ENCODE results near the gene PLEKHJ1. TPM values are rescaled to one million over a fixed set of nuclear protein-coding genes. Genes with fewer than 3 reads are reported as not detected.

PLEKHJ1 gene
- total RNA-seq, 4 donors from 2014 or later, result 36.1 to 78.0 (median 62.9) TPM

DNA sequence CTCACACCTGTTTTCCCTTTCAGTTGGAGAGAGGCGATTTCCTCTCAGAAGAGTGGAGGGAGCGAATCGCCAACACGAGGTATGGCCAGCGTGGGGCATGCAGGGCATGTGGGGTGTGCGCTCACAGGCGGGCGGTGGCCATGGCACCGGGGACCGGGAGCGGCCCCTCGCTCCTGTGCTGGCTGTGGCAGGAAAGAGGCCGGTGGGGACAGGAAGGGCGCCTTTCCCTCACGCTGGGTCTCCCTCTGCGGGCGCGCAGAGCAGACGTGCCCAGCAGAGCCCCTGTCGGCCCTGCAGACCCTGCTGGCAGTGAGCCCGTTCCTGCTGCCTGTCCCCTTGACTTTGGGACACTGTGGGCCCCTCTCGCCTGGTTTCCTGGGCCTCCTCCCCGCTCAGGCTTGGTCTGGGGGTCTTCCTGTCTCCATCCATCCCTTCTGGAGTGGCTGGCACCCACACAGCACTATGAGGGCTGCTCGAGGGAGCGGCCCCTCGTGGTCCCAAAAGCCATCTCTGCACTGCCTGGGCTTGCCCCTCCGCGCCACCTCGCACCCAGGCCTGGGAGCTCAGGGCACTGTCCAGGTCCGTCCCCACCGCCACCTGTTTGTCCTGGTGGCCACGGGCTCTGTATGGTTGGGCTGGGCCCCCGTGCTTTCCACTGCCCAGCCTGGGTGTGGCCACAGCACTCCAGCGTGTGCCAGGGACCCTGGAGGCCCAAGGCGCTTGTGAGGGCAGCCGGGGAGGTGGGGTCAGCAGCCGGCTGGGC lies 36.1 kb downstream of the PLEKHJ1 start:
- TF ChIP-seq POLR2AphosphoS5 (IDR thresholded peaks at IDR 0.05) (no peak), POLR2A (IDR thresholded peaks at IDR 0.05) (no peak), EP300 (IDR thresholded peaks at IDR 0.05) (no peak)
- TF ChIP-seq, protein P1, sequence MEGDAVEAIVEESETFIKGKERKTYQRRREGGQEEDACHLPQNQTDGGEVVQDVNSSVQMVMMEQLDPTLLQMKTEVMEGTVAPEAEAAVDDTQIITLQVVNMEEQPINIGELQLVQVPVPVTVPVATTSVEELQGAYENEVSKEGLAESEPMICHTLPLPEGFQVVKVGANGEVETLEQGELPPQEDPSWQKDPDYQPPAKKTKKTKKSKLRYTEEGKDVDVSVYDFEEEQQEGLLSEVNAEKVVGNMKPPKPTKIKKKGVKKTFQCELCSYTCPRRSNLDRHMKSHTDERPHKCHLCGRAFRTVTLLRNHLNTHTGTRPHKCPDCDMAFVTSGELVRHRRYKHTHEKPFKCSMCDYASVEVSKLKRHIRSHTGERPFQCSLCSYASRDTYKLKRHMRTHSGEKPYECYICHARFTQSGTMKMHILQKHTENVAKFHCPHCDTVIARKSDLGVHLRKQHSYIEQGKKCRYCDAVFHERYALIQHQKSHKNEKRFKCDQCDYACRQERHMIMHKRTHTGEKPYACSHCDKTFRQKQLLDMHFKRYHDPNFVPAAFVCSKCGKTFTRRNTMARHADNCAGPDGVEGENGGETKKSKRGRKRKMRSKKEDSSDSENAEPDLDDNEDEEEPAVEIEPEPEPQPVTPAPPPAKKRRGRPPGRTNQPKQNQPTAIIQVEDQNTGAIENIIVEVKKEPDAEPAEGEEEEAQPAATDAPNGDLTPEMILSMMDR (IDR thresholded peaks at IDR 0.05), result no peak
- WGBS, result 87% methylated on average over 23 of the region's 37 CpGs
- H3K36me3 ChIP-seq, result peaks cover 43% of the 10 kb centered on the region

DNA sequence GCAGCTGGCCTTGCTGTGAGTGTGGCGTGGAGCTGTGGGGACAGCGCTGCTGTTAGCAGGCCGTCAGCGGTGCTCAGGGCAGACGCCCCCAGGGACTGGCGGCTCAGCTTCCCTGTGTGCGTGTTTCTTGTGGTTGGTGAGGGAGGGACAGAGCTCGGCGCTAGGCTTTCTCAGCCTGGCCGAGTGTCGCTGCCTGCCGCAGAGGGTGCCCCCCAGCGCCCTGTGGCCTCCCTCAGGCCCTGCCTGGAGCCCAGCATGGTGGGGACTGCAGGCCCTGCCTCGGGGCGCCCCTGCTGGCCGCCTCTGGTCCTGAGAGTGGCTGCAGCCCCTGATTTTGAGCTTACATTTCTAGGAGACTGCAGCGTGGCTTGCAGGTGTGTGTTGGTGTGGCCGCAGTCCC lies 36.9 kb downstream of the PLEKHJ1 start:
- H3K36me3 ChIP-seq, result peaks cover 51% of the 10 kb centered on the region
- no peak for DNase-seq (ENCODE audit: low spot score in 2 of 2)
- H3K4me1 ChIP-seq, result peaks cover 24% of the 10 kb centered on the region
- no peaks in the 10 kb centered on the region for H3K9me3 ChIP-seq
- no peak overlapping the region for H3K27ac ChIP-seq
- H3K27me3 ChIP-seq, result no peaks in the 10 kb centered on the region
- no peak overlapping the region for H3K4me3 ChIP-seq
- TF ChIP-seq POLR2A (IDR thresholded peaks at IDR 0.05) (no peak), POLR2AphosphoS5 (IDR thresholded peaks at IDR 0.05) (no peak), EP300 (IDR thresholded peaks at IDR 0.05) (no peak)
- TF ChIP-seq, protein P1 (IDR thresholded peaks at IDR 0.05), result no peak
- 92% methylated on average over 9 of the region's 18 CpGs for WGBS

More for the DNA sequence above, 36.1 kb downstream of the PLEKHJ1 start:
- Histone ChIP-seq H3K4me1 (peaks cover 32% of the 10 kb centered on the region), H3K27ac (no peak overlapping the region), H3K4me3 (no peak overlapping the region), H3K9me3 (no peaks in the 10 kb centered on the region), H3K27me3 (no peaks in the 10 kb centered on the region)
- no peak for DNase-seq (ENCODE audit: low spot score in 2 of 2)

DNA sequence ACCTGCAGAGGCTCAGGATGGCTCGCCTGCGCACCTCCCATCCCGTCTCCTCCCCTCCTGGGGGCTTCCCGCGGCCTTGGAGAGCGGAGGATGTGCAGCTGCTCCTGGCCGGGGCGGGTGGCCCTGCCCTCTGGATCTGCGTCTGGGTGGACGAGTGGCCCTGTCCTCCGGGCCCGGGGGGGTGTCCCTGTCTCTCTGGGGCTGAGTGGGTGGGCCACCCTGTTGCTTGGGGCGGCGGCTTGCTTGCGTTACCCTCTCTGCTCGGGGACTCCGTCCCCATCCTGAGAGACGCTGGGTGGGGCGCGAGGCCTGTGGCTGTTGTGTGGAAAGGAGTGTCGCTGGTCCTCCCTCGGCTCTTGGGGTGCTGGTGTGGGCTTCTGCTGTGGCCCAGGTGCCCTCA lies 37.8 kb downstream of the PLEKHJ1 start:
- 88% methylated on average over 9 of the region's 22 CpGs for WGBS
- Histone ChIP-seq H3K4me1 (peaks cover 15% of the 10 kb centered on the region), H3K4me3 (no peak overlapping the region), H3K36me3 (peaks cover 60% of the 10 kb centered on the region), H3K9me3 (no peaks in the 10 kb centered on the region), H3K27me3 (no peaks in the 10 kb centered on the region), H3K27ac (no peak overlapping the region)
- TF ChIP-seq EP300 (IDR thresholded peaks at IDR 0.05), result no peak
- no peak for TF ChIP-seq POLR2AphosphoS5 (IDR thresholded peaks at IDR 0.05)
- TF ChIP-seq, protein P1 (IDR thresholded peaks at IDR 0.05), result no peak
- TF ChIP-seq POLR2A (IDR thresholded peaks at IDR 0.05), result no peak
- no peak for DNase-seq (ENCODE audit: low spot score in 2 of 2)

DNA sequence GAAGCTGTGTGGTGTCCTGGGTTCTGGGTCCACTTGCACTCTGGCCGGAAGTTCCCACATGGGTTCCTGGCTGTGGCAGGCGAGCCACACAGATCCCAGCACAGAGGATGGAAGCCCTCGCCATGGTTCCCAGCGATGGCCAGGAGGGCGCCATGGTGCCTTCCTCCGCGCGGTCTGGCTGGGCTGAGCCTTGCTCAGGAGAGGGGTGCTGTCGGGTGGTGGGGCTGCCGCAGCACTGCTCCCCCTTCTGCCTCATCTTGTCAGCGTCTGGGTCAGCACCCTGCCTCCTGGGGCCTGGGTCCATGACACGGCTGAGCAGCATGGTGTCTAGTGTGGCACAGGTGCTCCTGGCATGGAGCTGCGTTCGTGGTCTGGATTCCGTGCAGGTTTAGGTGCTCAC lies 38.9 kb downstream of the PLEKHJ1 start:
- Histone ChIP-seq H3K27ac (no peak overlapping the region), H3K4me3 (no peak overlapping the region), H3K9me3 (no peaks in the 10 kb centered on the region), H3K27me3 (no peaks in the 10 kb centered on the region), H3K4me1 (peaks cover 5% of the 10 kb centered on the region), H3K36me3 (peaks cover 59% of the 10 kb centered on the region)
- no peak for TF ChIP-seq POLR2AphosphoS5 (IDR thresholded peaks at IDR 0.05)
- no peak for TF ChIP-seq POLR2A (IDR thresholded peaks at IDR 0.05)
- no peak for TF ChIP-seq EP300 (IDR thresholded peaks at IDR 0.05)
- TF ChIP-seq, protein P1 (IDR thresholded peaks at IDR 0.05), result no peak
- no peak for DNase-seq (ENCODE audit: low spot score in 2 of 2)
- WGBS, result 100% methylated on average over 2 of the region's 15 CpGs

DNA sequence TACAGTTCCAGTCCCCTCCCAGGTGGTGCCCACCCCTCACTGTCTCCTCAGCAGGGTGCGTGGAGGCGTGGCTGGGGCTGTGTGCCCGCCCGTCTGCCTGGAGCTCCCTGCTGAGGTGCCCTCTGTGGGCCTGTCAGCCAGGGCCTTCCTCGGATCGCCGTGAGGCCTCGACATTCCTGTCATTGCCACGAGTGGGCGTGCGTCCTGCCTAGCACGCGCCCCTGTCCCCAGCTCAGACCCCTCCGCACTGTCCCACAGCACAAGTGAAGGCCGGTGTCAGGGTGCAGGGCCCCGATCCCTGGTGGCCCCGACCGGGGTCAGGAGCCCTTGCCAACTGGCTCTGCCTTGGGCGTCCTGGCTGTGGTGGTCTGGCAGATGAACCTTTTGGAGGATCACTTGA lies 40.2 kb downstream of the PLEKHJ1 start:
- peaks cover 3% of the 10 kb centered on the region for H3K4me1 ChIP-seq
- TF ChIP-seq POLR2AphosphoS5 (IDR thresholded peaks at IDR 0.05) (no peak), POLR2A (IDR thresholded peaks at IDR 0.05) (no peak), EP300 (IDR thresholded peaks at IDR 0.05) (no peak)
- TF ChIP-seq, protein P1 (IDR thresholded peaks at IDR 0.05), result no peak
- no peaks in the 10 kb centered on the region for H3K9me3 ChIP-seq
- H3K27ac ChIP-seq, result no peak overlapping the region
- H3K36me3 ChIP-seq, result peaks cover 73% of the 10 kb centered on the region
- H3K27me3 ChIP-seq, result no peaks in the 10 kb centered on the region
- H3K4me3 ChIP-seq, result no peak overlapping the region
- 93% methylated on average over 6 of the region's 19 CpGs for whole genome bisulfite sequencing
- DNase-seq (ENCODE audit: low spot score in 2 of 2), result no peak

All from suprapubic skin (tissue), 4 donors.